Brain microvascular endothelial cell (primary cell): ENCODE data around the gene GSX2.
"Not testable (repeated sequence)": the region's sequence is repeated elsewhere in the genome, so short reads cannot be mapped to it uniquely, and the experiment has no call there.

Experiments
- DNase-seq: peaks from one replicate; pipeline ENCODE4 v3.0.0-alpha.2; 2020
- H3K27ac ChIP-seq: fragments of 250-450 bp; sonication (Bioruptor Pico); 2 replicates; pipeline ENCODE4 v1.5.1; 2020; ENCODE audit warnings: mild to moderate bottlenecking, moderate library complexity
- H3K27me3 ChIP-seq: fragments of 250-450 bp; sonication (Bioruptor Pico); replicated peaks from 2 replicates; pipeline ENCODE4 v1.5.1; 2020; ENCODE audit warnings: mild to moderate bottlenecking
- H3K36me3 ChIP-seq: fragments of 250-450 bp; sonication (Bioruptor Pico); replicated peaks from 2 replicates; pipeline ENCODE4 v1.5.1; 2020; ENCODE audit warnings: mild to moderate bottlenecking
- H3K4me3 ChIP-seq: 2 replicates; pipeline ENCODE4 v1.5.1; 2011; ENCODE audit warnings: low read depth, mild to moderate bottlenecking, control low read depth, low read length, moderate library complexity
- CTCF ChIP-seq: IDR thresholded peaks from 2 replicates; pipeline ENCODE4 v1.5.1; 2011; ENCODE audit warnings: low read depth, mild to moderate bottlenecking, moderate library complexity, low read length, control low read depth, inconsistent platforms; ENCODE audit errors: missing control alignments
- in situ Hi-C: cut with HindIII; loops from 2 replicates; pipeline ENCODE4 v1.10.0; 2017; ENCODE audit warnings: low sequenced_read_pairs, low pct_ligation_motif_present

The GSX2 gene

GRCh38 chr4:54110019-54110416 is 10.1 kb downstream of the GSX2 start:
- no peak for DNase-seq
- H3K36me3 ChIP-seq = no peaks in the 10 kb centered on the region
- H3K27ac ChIP-seq = no peak overlapping the region
- peaks cover 47% of the 10 kb centered on the region for H3K27me3 ChIP-seq
- in situ Hi-C loops = no loop called here
- no peak overlapping the region for H3K4me3 ChIP-seq
- TF ChIP-seq CTCF = no peak

DNA sequence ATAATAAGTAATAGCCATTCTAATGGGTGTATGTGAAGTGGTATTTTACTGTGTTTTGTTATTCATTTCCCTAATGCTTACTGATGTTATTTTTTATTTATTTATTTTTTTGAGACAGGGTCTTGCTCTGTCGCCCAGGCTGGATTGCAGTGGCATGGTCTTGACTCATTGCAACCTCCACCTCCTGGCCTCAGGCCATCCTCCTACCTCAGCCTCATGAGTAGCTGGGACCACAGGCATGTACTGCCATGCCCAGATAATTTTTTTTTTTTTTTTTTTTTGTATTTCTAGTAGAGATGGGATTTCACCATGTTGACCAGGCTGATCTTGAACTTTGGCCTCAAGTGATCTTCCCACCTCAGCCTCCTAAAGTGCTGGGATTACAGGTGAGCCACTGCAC is 13.2 kb downstream of the GSX2 start:
- H3K4me3 ChIP-seq, H3K36me3 ChIP-seq, in situ Hi-C loops, H3K27ac ChIP-seq, DNase-seq: not testable (repeated sequence)
- peaks cover 34% of the 10 kb centered on the region for H3K27me3 ChIP-seq

DNA sequence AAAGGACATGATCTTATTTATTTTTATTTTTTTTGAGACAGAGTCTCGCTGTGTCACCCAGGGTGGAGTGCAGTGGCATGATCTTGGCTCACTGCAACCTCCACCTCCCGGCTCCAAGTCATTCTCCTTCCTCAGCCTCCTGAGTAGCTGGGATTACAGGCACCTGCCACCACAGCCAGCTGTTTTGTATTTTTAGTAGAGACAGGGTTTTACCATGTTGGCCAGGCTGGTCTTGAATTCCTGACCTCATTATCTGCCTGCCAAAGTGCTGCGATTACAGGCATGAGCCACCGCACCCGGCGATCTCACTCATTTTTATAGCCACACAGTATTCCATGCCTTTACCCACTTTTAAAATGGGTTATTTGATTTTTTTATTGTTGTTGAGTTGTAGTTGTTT is 16.3 kb downstream of the GSX2 start:
- in situ Hi-C loops, H3K36me3 ChIP-seq, H3K4me3 ChIP-seq, DNase-seq, H3K27me3 ChIP-seq, H3K27ac ChIP-seq: not testable (repeated sequence)

DNA sequence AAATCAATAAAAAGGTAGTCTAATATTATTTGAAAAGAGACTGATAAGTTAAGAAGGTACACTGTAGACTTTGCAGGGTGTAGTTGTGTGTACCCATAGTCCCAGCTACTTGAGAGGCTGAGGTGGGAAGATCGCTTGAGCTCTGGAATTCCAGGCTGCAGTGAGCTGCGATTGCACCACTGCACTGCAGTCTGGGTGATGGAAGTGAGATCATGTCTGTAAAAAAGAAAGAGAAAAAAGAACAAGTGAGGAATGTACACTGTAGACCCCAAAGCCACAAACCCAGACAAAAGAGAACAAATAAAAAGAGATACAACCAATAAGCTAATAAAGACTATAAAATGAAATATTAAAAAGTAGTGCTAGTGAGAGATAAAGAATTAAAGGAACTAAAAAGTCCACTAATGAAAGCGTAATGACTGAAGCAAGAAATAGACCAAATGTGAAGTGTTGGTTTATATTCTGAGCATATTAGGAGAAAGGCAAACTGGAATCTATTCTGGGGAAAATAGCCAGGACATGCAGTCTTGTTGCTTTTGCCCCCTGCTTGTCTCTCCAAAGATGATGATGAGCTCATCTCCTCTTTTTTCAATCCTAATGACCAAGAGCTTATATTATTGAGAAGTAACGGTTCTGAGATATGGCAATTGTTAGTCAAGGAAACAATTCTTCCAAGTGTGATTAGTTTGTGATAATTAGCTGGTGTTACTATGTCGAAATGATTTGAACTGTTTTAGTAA is 19.1 kb downstream of the GSX2 start:
- Histone ChIP-seq H3K4me3 (no peak overlapping the region), H3K27me3 (no peaks in the 10 kb centered on the region), H3K36me3 (no peaks in the 10 kb centered on the region), H3K27ac (peak overlapping the region; percentile 8)
- in situ Hi-C loops = no loop called here
- TF ChIP-seq CTCF = no peak
- DNase-seq = peak; percentile 51

DNA sequence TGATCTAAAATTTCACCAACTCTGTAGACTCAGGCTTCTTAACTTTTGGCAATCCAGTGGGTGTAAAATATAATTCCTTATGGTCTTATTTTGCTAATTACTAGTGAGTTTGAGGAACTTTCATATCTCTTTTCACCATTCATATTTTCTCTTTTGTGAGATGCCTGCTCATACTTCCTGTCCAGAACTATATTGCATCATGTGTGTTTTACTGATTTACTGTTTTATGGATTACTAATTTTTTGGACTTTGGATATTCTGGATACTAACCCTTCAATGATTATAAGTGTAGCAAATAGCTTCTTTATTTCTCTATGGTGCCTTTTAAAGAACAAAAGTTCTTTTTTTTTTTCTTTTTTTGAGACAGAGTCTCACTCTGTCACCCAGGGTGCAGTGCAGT is 20.6 kb downstream of the GSX2 start:
- in situ Hi-C loops = no loop called here
- no peaks in the 10 kb centered on the region for H3K27me3 ChIP-seq
- TF ChIP-seq CTCF = no peak

DNA sequence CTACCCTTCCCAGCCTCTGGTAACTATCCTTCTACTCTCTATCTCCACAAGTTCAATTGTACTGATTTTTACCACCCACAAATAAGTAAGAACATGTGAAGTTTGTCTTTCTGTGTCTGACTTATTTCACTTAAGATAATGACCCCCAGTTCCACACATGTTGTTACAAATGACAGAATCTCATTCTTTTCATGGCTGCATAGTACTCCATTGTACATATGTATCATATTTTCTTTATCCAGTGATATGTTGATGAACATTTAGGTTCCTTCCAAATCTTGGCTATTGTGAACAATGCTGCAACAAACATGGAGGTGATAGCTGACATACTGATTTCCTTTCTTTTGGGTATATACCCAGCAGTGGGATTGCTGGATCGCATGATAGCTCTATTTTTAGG is 27.7 kb downstream of the GSX2 start:
- no peak for DNase-seq
- Histone ChIP-seq H3K4me3 (no peak overlapping the region), H3K27me3 (no peaks in the 10 kb centered on the region), H3K27ac (no peak overlapping the region), H3K36me3 (no peaks in the 10 kb centered on the region)
- in situ Hi-C loops = no loop called here
- no peak for TF ChIP-seq CTCF

More for the DNA sequence above, 20.6 kb downstream of the GSX2 start:
- DNase-seq = no peak
- H3K36me3 ChIP-seq = no peaks in the 10 kb centered on the region
- no peak overlapping the region for H3K27ac ChIP-seq
- no peak overlapping the region for H3K4me3 ChIP-seq

- H3K4me3 ChIP-seq = not testable (repeated sequence)
Observed at GRCh38 chr4:54128694-54129093, 28.7 kb downstream of the GSX2 start.

More at GRCh38 chr4:54128694-54129093, 28.7 kb downstream of the GSX2 start:
- in situ Hi-C loops, H3K27ac ChIP-seq, H3K36me3 ChIP-seq, DNase-seq, H3K27me3 ChIP-seq: not testable (repeated sequence)
